Measurements from ENCODE around the gene PPARG.
"Not testable (repeated sequence)": the region's sequence is repeated elsewhere in the genome, so short reads cannot be mapped to it uniquely, and the experiment has no call there.

The PPARG gene

DNA sequence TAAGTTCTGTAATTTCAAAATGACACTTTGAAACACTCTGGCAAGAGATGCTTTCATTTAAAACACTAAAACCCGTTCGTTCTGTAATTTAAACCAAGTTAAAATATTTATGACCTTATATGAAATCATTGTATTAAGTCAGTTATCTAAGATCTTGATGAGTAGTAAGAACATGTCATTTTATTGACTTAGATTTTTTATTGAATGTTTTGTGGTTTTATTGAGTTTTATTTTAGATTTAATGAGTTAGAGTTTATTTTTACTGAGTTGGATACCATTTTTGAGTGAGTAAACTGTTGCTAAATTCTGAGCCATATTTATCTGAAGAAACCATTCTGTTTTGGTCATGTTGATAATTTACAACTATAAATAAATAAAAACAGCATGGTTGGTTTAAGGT is 94.3 kb downstream of the PPARG start:
- no peak for DNase-seq

DNA sequence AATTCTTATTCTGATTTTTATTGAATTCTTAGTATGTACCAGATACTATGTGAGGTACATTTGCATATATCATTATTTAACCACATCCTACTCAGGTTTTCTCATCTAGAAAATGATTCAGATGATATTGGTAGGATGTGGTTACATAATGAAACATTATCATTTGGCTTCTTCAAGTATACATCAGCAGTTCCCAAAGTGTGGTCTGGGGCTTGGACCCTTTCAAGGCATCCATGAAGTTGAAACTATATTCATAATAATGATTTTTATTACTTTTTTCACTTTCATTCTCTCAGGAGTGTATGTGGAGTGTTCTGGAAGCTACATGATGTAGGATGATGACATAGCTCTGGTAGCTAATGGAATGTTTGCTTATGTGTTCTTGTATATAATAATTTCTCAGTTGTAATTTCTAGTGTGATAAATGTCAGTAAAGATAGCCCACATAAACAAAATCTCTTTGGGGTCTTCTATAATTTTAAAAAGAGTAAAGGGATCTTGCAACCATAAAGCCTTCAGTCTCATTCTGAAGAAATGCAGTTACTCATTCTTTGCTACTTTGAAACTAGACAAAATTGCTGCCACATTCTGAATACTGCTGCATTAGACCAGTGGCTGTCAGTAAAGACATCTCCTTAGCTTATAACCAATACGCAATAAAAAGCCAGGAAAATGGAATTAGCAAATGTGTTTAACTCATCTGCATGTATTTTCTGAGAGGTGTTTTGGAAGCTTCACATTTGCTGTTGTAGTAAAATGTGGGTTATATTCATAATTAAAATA is 95.8 kb downstream of the PPARG start:
- DNase-seq = no peak

DNA sequence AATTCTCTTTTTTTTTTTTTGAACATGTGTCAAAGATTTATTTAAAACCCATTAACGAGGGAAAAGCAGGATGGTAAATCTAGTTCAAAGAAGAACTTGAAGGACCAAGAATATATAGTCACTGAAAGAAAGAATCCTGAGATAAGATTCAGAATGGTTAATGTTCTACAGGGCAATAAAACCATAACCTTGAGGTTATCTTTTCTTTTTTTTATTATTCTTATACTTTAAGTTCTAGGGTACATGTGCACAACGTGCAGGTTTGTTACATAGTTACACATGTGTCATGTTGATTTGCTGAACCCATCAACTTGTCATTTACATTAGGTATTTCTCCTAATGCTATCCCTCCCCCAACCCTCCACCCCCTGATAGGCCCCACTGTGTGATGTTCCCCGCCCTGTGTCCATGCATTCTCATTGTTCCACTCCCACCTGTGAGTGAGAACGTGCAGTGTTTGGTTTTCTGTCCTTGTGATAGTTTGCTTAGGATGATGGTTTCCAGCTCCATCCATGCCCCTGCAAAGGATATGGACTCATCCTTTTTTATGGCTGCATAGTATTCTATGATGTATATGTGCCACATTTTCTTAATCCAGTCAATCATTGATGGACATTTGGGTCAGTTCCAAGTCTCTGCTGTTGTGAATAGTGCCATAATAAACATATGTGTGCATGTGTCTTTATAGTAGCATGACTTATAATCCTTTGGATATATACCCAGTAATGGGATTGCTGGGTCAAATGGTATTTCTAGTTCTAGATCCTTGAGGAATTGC is 97.8 kb downstream of the PPARG start:
- DNase-seq = not testable (repeated sequence)

DNA sequence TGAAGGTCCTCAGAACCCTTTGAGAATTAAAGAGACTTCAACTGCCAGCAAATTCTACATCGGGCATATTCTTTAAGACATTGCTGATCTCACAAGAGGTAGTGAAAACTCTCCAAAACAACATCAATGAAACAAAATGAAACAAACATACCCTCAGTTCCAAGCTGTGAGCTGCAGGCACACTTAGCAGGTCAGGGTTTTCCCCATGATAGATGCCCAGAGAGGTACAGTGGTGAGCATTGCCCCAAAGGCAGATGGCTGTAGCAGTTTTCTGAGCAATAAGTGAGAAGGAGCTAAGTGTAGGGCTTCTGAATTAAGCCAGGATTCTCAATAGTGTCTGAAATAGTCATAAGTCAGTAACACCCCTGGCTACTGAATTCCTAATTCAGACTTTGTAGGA is 99.3 kb downstream of the PPARG start:
- DNase-seq = no peak

DNA sequence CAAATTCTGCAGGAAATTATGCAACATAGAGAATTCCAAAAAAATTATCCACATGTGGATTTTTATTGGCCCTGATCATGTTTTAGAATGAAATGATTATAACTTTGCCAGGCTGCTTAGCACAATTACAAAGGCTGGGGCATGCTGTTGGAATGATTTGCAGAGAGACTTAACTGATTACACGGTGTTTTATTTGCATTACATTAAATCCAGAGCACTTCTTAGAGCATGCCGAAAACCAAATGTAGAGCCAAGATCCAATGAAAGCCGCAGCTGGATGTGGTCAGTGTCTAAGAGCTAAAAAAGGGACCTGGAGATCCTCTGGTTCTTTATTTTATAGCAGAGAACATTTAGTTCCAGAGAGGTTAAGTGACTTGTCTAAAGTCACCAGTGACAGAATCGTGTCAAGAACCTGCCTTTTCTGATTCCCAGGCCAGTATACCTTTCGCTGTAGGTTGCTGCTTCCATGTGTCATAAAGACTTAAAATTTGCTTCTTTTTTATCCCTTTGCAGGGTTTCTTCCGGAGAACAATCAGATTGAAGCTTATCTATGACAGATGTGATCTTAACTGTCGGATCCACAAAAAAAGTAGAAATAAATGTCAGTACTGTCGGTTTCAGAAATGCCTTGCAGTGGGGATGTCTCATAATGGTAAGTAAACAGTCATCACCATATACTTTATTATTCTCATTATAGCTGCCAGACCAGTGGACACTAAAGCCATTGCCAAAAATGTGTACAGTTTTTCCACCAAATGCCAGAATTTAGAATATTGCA is 103.4 kb downstream of the PPARG start:
- no peak for DNase-seq

DNA sequence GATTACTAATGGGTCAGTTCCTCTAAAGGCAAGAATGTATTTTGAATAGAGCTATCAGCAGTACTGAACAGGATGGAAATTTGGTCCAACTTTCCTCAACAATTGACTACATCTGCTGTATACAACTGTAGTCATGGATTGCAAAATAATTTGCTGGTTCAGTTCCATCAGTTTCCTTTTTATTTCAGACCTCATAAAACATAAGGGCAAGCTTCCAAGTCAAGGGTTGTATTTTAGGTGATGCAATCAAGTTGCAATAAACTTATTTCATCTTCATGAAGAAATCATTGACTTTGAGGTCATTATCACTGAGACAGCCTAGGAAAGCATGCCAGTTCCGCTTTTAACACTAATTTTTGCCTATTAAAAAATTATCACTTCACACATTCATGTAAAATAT is 105.0 kb downstream of the PPARG start:
- no peak for DNase-seq

DNA sequence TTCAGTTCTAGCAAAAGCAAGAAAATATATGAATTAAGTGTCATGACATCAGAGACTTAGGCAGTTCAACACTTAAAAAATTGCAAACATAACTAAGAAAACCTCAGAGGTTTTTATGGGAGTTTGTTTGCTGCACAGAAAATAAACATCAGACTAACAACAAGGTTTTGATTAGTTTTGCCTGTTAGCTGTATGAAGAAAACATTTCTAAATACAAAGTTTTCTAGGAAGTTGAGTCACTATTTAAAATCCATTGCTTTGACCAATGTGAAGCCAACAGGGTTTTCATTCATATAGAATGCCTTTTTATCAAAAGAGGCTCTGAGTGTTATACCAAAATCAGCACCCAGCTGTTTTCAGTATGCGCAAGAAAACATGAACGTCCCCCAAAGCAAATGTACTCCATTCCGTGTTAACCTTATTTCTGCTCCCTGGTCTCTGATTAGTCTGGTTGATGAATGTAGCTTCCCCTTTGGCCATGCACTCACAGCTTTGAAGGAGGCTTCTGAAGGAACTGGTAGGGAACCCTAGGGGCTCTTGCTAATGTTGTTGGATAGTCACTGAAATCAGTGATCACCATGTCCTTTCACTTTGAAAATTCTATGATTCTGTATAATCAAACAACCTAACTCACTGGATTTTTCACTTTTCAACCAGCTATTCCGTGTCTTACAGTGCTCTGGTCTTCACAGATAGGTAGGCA is 105.8 kb downstream of the PPARG start:
- DNase-seq = no peak

DNA sequence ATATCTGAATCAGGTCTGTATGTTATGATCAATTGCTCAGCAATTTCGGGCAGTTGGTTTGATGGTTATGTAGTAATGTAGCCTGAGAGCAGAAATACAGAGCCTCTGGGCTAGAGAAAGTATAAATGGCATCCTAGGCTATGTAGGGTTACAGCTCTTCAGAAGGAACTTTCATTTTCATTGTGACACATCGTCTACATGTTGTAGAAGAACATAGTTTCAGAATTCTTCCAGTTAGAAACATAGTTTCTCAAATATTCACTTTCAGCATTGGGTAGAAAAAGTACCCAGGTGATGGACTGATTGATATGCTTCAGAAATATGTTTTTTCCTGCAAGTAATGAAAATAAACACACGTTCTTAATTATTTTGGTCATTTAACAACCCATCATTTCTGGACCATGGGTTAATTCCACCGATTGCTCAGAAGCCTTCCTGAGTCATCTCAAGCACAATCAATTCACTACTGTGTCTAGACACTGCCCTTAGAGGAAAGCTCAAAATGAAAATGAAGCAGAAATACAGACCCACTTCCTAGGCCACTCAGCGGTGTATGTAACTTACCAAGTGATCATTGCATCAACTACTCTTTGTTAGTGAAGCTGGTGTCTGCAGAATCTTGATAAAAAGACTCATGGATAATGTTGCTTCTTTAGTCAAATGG is 106.6 kb downstream of the PPARG start:
- no peak for DNase-seq

DNA sequence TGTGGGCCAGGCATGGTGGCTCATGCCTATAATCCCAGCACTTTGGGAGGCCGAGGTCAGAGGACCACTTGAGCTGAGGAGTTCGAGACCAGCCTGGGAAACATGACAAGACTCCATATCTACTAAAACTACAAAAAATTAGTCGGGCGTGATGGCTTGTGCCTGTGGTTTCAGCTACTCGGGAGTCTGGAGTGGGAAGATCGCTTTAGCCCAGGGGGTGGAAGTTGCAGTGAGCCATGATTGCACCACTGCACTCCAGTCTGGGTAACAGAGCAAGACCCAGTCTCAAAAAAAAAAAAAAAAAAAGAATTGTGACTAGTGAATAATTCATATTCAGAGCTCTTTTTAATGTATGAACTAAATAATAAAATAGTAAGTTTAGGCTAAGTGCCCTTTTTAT is 107.6 kb downstream of the PPARG start:
- no peak for DNase-seq

DNA sequence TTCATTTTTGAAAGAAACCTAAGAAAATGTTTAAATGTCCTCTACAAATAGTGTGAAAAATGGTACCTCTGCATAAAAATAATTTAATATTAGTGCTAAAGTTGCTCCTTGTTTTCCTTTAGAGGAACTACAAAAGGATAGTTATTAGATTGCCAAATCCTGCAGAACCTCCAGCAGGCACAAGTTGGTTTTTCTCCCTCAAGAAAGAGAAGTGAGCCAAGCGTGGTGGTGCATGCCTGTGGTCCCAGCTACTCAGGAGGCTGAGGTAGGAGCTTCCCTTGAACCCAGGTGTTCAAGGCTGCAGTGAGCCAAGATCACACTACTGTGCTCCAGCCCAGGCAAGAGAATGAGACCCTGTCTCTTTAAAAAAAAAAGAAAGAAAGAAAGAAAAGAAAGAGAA is 110.4 kb downstream of the PPARG start:
- DNase-seq = no peak

DNA sequence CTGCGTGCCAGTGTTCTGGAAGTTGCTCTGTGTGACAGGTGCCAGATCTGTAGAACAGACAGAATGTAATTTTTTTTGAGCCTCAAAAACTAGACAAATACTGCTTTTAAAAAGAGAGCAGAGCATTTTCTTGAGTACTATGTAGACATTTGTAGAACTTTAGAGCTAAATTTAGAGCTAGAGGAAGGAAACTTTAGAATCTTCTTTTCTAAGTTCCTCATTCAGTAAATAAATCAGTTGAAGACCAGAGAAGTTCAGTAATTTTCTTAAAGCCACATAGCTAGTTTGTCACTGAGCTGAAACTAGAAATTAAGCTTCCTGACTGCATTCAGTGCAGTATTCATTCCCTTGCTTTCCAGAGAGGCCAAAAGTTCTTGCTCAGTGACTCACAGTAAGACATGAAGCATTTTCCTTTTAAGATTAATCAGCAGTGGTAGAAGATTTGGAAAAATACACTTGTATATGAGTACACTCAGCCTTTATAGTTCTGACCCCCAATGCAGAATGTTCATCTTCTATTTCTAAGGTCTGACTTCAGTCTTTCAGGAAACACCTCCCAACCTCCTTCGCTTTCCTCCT is 111.8 kb downstream of the PPARG start:
- DNase-seq = no peak

DNA sequence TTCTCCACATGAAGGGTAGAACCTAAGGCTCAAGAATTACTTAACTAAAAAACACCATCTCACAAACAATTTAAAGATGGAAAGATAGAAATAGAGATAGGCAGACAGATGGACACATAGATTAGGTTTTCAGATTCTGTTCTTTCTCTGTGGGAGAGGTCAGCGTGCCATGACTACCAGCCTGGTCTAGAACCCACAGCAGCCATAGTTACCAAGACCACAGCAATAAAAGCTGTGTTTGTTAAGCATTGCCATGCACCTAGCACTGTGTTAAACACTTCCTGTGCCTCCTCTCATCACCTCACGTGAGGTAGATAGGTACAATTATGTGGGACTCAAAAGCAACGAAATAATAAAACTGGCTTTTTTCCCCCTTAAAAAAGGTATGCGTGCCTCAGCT is 112.3 kb downstream of the PPARG start:
- DNase-seq = no peak

DNA sequence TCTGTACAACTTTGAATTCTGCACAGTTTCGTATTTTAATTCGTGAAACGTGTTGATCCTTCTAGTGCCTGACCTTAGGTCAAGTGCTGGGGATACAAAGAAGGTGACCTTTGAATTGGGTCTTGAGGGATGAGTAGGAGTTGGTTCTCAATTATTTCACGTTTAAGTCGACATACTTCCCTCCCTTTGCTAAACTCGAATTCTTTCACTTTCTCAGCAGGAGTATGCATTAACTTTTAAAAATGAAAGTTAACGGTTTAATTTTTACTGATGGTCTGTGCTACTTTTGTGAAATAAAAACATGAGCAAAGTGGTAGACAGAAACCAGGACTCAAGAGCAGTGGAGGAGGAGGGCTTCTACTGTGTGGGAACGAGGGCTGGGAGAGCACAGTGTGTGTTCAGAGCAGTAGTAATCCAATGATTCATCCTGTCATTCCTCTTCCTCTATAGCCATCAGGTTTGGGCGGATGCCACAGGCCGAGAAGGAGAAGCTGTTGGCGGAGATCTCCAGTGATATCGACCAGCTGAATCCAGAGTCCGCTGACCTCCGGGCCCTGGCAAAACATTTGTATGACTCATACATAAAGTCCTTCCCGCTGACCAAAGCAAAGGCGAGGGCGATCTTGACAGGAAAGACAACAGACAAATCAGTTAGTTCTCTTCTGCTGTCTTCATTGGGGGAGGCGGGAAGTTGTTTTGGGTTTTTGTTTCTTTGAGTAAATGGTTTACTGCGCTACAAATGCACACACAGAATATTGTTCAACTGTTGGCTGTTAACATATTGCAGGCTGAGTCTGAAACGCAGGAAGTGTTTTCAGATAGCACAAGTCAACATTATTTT is 116.8 kb downstream of the PPARG start:
- no peak for DNase-seq

DNA sequence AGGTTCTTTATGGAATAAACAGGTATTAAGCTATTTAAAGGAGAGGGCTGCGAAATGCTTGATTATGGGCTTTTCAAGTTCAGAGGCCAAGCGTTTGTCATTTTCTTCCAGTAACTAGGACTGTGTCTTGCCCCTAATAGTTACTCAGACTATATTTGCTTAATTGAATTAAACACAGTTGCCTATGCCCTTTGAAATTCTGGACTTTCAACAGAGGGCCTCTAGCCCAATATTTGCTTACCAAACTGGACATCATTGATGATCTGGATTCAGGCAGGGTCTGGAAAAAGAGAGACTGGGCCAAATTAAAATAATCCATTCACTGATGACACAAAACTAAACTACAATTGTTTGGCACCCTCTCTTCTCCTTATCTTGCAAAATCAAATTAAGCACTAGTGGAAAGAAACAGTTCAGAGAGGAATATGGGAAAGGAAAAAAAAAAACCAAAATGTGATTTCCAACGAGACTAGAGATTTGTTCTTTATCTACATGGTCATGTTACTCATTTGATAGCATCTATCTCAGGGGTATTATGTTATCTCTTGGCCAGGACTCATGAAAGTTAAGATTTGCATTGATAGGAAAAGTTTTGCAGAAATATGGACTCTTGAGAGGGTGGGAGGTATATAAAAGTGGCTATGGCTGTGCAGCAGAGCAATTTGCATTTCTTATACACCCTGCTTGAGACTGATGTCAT is 120.3 kb downstream of the PPARG start:
- DNase-seq = no peak

DNA sequence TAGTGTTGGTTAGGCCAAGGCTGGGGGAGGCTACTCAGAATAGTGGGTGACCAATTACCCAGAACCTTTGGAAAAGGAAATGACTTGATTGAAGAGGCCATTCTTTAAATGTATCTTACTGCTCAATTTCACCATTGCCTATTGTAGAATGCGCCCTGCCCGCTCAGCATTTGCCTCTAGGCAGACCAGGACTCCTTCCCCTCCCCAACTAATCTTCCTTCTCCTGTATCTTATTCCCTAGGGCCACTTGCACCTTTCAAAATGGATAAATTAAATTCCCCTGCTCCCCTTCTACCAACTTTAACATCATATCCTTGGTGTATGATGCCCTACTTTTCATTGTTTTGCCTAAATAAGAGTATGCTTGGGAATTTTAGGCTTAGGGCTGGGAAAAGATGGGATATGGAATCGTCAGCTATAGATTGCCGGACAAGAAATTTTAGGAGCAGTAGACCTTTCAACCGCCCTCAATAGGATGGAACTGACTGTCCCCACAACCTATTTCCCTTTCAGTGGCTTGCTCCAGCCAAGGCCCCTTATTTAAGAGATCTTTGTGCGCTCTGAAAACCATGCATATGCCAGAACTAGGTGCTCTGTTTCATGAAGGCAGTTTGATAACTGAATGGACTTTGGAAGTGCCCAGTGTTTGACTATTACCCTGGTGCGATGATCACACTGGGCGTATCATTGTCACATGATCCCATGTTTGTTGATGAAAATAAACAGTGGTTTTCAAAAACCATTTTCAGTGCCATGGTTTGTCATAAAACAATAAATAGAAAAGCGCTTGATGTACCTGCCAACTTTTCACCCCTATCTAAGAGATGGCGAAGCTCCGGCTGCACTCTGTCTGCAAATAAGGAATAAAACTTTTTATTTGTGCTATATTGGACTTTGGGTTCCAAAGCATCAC is 121.1 kb downstream of the PPARG start:
- no peak for DNase-seq

DNA sequence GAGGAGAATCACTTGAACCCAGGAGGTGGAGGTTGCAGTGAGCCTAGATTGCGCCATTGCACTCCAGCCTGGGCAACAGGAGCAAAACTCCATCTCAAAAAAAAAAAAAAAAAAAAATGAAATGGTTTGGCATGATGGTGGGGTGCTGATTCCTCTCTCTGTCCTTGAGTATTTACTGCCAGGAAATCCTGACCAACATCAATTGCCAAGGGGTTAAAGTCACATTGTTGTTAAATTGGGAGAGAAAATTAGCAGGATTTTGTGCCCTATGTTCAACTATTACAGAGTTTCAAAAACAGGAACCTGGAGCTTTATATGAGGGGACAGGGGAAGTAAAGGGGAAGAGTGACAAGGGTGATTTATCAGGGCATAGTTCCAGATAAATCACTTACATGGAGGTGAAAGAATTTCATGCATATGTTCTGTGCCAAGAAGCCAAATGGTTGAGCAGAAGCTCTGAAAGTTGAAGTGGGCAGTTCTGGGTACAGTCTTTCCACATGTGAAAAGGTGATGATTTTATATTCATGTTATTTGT is 124.9 kb downstream of the PPARG start:
- no peak for DNase-seq

DNA sequence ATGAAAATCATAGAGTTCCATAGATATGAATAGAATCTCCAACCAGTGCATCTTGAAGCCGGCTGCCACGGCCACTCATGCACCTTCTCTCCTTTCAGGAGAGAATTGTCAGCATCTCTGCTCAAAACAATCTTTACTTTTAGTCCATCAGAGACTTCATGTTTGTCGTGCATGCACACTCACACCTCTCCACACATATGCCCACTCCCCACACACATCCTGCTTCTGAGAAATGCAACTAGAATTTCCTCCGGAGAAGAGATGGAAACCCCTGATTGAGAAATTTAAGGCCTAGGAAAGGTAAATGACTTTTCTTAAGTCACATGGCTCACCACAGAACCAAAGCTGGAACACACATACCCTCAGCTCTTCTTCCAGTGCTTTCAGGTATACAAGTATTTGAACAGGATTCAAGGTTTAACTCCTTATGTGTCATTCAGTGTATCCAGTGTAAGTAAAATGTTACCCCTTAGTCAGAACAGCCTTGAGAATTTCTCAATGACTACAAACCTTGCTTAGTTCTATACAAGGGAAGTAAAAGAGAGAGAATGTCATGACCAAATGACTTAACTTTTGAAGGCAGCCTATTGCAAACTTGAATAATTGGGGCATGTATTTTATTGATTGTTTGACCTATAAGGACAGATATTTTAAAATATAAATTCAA is 126.3 kb downstream of the PPARG start:
- no peak for DNase-seq

DNA sequence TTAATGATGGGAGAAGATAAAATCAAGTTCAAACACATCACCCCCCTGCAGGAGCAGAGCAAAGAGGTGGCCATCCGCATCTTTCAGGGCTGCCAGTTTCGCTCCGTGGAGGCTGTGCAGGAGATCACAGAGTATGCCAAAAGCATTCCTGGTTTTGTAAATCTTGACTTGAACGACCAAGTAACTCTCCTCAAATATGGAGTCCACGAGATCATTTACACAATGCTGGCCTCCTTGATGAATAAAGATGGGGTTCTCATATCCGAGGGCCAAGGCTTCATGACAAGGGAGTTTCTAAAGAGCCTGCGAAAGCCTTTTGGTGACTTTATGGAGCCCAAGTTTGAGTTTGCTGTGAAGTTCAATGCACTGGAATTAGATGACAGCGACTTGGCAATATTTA is 127.9 kb downstream of the PPARG start:
- no peak for DNase-seq

DNA sequence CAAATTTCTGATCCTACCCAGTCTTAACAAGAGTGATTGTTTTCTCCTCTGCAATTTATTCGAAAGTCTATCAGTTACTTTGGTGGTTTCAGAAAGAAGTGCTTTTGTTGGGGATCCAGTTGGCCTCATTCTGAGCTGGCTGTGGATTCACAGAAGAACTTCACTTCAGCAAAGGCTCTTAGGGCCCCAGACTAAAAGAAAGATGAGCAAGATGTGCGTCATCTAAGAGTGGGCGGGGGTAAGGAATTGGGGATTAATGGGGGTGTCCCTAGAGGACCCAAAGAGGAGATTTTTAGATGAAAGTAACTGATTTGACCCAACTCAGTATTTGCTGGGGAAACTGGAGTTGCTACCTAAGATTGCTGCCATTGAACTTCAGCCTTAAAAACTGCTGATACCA is 131.5 kb downstream of the PPARG start:
- no peak for DNase-seq

All from activated CD8-positive, alpha-beta memory T cell treated with anti-CD3 and anti-CD28 coated beads, Interleukin-2, amount 50 U/mL, for 48 hours (primary cell).